ENCODE data around the gene KLF3.

Gene KLF3

GRCh38 chr4:38671592-38671940 lies 7.6 kb downstream of the KLF3 start:
- no peak overlapping the region for H3K4me3 ChIP-seq (ENCODE audit: low read depth, low read length)
- TF ChIP-seq CTCF (IDR thresholded peaks at IDR 0.05; ENCODE audit: low read depth, low read length, missing control alignments), result no peak
- in situ Hi-C loops (cut with HindIII; ENCODE audit: low sequenced_read_pairs), result loop anchor here (25.0 kb wide), 1 partner anchor 359 kb away; no protein-coding TSS in a partner anchor

DNA sequence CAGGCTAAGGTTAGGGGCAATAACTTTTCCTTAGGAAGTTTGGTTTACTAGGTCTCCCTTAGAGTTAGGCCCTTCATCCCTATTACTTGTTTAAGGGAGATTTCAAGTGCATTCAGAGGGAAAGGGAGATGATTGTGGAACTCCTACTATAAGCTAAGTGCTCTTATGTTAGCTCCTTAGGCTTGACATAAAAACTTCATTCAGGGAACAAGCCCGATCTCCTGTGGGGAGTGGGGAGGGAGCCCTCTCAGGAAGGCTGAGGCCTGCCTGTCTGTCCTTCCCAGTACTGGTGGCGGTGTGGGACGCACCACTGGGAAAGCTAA lies 8.0 kb downstream of the KLF3 start:
- in situ Hi-C loops (cut with HindIII; ENCODE audit: low sequenced_read_pairs), result loop anchor here (25.0 kb wide), 1 partner anchor 360 kb away; no protein-coding TSS in a partner anchor
- DNase-seq (ENCODE audit: low read depth), result no peak
- no peak overlapping the region for H3K4me3 ChIP-seq (ENCODE audit: low read depth, low read length)
- no peak for TF ChIP-seq CTCF (IDR thresholded peaks at IDR 0.05; ENCODE audit: low read depth, low read length, missing control alignments)

More at GRCh38 chr4:38671592-38671940, 7.6 kb downstream of the KLF3 start:
- DNase-seq (ENCODE audit: low read depth), result no peak

DNA sequence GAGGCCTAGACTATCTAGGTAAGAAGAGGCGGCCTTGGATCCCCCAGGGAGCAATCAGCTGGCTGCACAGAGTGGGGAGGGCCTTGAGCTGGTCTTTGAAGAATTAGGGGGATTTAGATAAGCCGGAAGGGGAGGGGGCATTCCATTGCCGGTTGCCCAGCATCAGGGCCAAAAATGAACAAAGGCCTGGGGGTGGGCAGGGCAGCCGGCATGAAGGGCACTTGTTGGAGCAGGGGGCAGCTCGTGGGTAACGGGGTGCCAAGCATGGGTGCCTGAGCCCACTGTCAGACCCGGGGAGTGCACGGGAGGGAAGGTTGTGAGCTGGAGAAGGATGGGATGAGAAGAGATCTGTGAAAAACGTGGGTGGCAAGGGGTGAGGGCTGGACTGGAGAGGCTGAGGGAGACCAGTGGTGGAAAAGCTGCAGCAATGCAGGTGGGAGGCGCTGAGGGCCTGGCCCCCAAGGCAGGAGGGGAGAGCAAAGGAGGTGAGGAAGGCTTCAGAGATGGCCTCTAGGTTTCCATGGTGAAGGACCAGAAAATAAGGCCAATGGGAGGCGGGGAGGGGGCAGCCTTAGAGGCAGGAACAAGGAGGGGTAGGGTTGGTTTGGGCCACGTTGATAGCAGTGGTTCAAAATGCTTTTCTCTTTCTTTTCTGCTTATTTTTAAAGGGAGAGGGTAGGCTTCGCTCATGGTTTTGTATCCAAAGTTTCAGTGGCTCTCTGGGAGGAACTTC lies 8.6 kb downstream of the KLF3 start:
- H3K4me3 ChIP-seq (ENCODE audit: low read depth, low read length), result no peak overlapping the region
- no peak for DNase-seq (ENCODE audit: low read depth)
- in situ Hi-C loops (cut with HindIII; ENCODE audit: low sequenced_read_pairs), result loop anchor here (25.0 kb wide), 1 partner anchor 360 kb away; no protein-coding TSS in a partner anchor
- TF ChIP-seq CTCF (IDR thresholded peaks at IDR 0.05; ENCODE audit: low read depth, low read length, missing control alignments), result no peak

- no peak for TF ChIP-seq CTCF (IDR thresholded peaks at IDR 0.05; ENCODE audit: low read depth, low read length, missing control alignments)
- in situ Hi-C loops (cut with HindIII; ENCODE audit: low sequenced_read_pairs), result loop anchor here (25.0 kb wide), 1 partner anchor 361 kb away; no protein-coding TSS in a partner anchor
- no peak for DNase-seq (ENCODE audit: low read depth)
- no peak overlapping the region for H3K4me3 ChIP-seq (ENCODE audit: low read depth, low read length)
These were observed 9.4 kb downstream of the KLF3 start for GRCh38 chr4:38673130-38673978.

DNA sequence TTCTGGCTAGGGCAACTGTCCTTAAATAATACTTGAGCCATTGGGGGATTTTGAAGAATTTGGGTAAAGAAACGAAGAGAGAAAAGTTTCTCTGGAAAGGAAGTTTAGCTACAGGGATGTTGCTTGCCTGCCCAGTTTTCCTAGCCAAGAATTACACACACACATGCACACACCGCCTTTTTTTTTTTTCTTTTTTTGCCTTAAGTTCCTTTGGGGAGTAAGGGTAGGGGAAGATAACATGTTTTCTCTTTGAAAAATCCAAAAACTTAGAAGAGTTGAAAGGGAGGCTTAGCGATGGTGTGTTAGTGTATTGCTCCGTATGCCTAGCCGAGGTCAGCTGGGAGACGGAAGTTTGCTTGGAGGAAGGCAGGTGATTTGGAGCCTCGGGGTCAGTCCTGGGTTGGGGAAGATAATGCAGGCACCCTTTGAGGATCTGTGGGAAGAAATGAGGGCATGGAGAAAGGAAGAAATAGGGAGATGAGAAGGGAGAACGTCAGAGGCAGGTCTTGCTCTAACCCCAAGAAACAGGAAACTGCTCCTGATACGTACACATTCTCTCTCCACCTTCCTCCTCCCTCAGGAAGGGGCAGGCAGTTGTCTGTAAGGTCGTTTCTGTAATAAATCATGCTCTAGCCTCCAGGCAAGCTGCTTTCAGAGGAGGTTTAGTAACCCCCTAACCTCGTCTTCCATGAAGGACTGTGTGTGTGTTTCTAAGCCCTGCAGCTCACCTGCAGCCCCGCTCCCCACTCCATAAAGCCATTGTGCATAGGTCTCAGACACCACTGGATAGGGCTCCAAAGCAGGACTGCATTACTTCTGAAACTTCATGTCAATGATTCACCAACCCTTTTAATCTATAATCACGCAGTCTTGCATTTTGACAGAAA lies 10.5 kb downstream of the KLF3 start:
- no peak for TF ChIP-seq CTCF (IDR thresholded peaks at IDR 0.05; ENCODE audit: low read depth, low read length, missing control alignments)
- DNase-seq (ENCODE audit: low read depth), result no peak

More for the DNA sequence above, 10.5 kb downstream of the KLF3 start:
- no peak overlapping the region for H3K4me3 ChIP-seq (ENCODE audit: low read depth, low read length)
- in situ Hi-C loops (cut with HindIII; ENCODE audit: low sequenced_read_pairs), result loop anchor here (25.0 kb wide), 1 partner anchor 362 kb away; no protein-coding TSS in a partner anchor
